Activated B cell treated with CpG ODN at 0.5 μM for 24 hours (primary cell): ENCODE data around the gene SGK1. TPM values are rescaled to one million over a fixed set of nuclear protein-coding genes. Genes with fewer than 3 reads are reported as not detected.
A peak's percentile ranks its signal among the peaks of the same experiment; 100 is the strongest.
"Not testable (repeated sequence)": the region's sequence is repeated elsewhere in the genome, so short reads cannot be mapped to it uniquely, and the experiment has no call there.

Source experiments
- ATAC-seq: fragments of 200-7000 bp; cut with Tn5 transposase; one replicate; pipeline ENCODE4 v1.10.0; 2021; ENCODE audit warnings: low read depth, mild to moderate bottlenecking, moderate library complexity
- CTCF ChIA-PET: fragments of 350-600 bp; sonication (Branson Sonifier 250); formaldehyde crosslinking; loops from one replicate; lab custom pipeline; 2021; ENCODE audit warnings: antibody characterized with exemption; lab: Charles Lee
- POLR2A ChIA-PET: fragments of 350-600 bp; sonication (Branson Sonifier 250); formaldehyde crosslinking; loops from one replicate; lab custom pipeline; 2021; ENCODE audit warnings: antibody characterized with exemption; lab: Charles Lee
- DNase-seq: peaks from one replicate; pipeline ENCODE4 v3.0.0; 2022
- H3K27ac Mint-ChIP-seq: one replicate; pipeline ENCODE4 v1.8.0; 2020; ENCODE audit warnings: mixed read lengths
- H3K27me3 Mint-ChIP-seq: one replicate; pipeline ENCODE4 v1.8.0; 2021; ENCODE audit warnings: mixed read lengths
- H3K36me3 Mint-ChIP-seq: one replicate; pipeline ENCODE4 v1.8.0; 2021; ENCODE audit warnings: low read depth, mixed read lengths
- H3K4me1 Mint-ChIP-seq: one replicate; pipeline ENCODE4 v1.8.0; 2021; ENCODE audit warnings: mixed read lengths
- H3K4me3 Mint-ChIP-seq: one replicate; pipeline ENCODE4 v1.8.0; 2020; ENCODE audit warnings: mild to moderate bottlenecking, mixed read lengths
- H3K9me3 Mint-ChIP-seq: one replicate; pipeline ENCODE4 v1.8.0; 2020; ENCODE audit warnings: mixed read lengths
- intact Hi-C: fragments of 100-400 bp; cut with micrococcal nuclease; formaldehyde crosslinking; loops from one replicate; pipeline ENCODE4 v1.15.1; 2024
- total RNA-seq: library from RNA; stranded (reverse); gene quantifications from 2 replicates; pipeline ENCODE4 v1.2.3, GENCODE V29; 2022
- TF ChIP-seq, protein P1 (sequence below): fragments of 200-600 bp; IDR thresholded peaks from one replicate; pipeline ENCODE4 v1.8.0; 2022; ENCODE audit warnings: antibody characterized with exemption, mild to moderate bottlenecking

SGK1 gene
- total RNA-seq, 1 donor from 2014 or later: 36.2 TPM

- no peak for DNase-seq
- Mint-ChIP-seq H3K27ac (peak overlapping the region; percentile 54), H3K27me3 (no peaks in the 10 kb centered on the region), H3K9me3 (peaks cover 3% of the 10 kb centered on the region), H3K4me1 (peaks cover 22% of the 10 kb centered on the region), H3K36me3 (no peaks in the 10 kb centered on the region), H3K4me3 (peak overlapping the region; percentile 1)
- intact Hi-C loops: loop anchor here (1.0 to 2.0 kb wide), 6 partner anchors 41 to 149 kb away; no protein-coding TSS in a partner anchor
- TF ChIP-seq, protein P1, sequence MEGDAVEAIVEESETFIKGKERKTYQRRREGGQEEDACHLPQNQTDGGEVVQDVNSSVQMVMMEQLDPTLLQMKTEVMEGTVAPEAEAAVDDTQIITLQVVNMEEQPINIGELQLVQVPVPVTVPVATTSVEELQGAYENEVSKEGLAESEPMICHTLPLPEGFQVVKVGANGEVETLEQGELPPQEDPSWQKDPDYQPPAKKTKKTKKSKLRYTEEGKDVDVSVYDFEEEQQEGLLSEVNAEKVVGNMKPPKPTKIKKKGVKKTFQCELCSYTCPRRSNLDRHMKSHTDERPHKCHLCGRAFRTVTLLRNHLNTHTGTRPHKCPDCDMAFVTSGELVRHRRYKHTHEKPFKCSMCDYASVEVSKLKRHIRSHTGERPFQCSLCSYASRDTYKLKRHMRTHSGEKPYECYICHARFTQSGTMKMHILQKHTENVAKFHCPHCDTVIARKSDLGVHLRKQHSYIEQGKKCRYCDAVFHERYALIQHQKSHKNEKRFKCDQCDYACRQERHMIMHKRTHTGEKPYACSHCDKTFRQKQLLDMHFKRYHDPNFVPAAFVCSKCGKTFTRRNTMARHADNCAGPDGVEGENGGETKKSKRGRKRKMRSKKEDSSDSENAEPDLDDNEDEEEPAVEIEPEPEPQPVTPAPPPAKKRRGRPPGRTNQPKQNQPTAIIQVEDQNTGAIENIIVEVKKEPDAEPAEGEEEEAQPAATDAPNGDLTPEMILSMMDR: no peak
- ATAC-seq: peak; percentile 47
- CTCF ChIA-PET: interaction anchor here (0.7 to 1.6 kb wide), 3 partner anchors 38 to 350 kb away, joined by 3 to 5 read pairs (median 4); no protein-coding TSS in a partner anchor
- POLR2A ChIA-PET: interaction anchor here (0.6 to 1.5 kb wide), 5 partner anchors 20 to 110 kb away, joined by 3 to 9 read pairs (median 5); no protein-coding TSS in a partner anchor
Observed at GRCh38 chr6:134287859-134288537, 29.9 kb downstream of the SGK1 start.

DNA sequence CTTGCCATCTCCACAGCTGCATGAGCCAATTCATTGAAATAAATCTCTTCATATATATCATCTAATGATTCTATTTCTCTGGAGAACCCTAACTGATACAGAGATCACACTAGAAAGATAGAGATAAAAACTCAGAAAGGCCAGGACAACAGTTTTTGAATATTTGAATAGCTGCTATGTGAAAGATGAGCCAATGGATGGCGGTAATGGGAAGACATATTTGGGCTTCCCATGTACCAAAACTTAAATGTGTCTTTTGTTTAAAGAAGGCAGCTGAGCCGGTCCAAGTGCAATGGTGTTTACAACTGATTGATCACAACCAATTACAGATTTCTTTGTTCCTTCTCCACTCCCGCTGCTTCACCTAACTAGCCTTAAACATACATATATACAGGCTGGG lies 35.1 kb downstream of the SGK1 start:
- no peak for ATAC-seq
- Mint-ChIP-seq H3K4me3 (no peak overlapping the region), H3K36me3 (no peaks in the 10 kb centered on the region), H3K27ac (no peak overlapping the region), H3K4me1 (peaks cover 7% of the 10 kb centered on the region), H3K27me3 (no peaks in the 10 kb centered on the region), H3K9me3 (no peaks in the 10 kb centered on the region)
- DNase-seq: no peak
- TF ChIP-seq, protein P1: no peak
- intact Hi-C loops: no loop called here
- CTCF ChIA-PET: interaction anchor here (0.8 kb wide), 1 partner anchor 13 kb away, joined by 3 read pairs; no protein-coding TSS in a partner anchor
- POLR2A ChIA-PET: no interaction called here

DNA sequence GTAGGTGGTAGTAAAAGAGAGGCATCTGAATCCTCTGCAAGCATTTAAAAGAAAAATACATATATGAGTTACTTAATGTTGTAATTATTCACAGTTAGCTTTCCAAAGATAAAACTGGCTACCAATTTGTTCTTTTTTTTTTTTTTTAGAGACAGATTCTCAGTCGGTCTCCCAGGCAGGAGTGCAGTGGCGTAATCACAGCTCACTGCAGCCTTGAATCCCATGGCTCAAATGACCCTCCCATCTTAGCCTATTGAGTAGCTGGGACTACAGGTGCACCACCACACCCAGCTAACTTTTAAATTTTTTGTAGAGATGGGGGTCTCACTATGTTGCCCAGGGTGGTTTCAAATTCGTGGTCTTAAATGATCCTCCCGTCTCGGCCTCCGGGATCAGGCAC lies 36.5 kb downstream of the SGK1 start:
- peaks cover 4% of the 10 kb centered on the region for H3K4me1 Mint-ChIP-seq
- TF ChIP-seq, protein P1: no peak
- H3K36me3 Mint-ChIP-seq: no peaks in the 10 kb centered on the region
- no peaks in the 10 kb centered on the region for H3K9me3 Mint-ChIP-seq
- DNase-seq (no peak), ATAC-seq (no peak)
- no peaks in the 10 kb centered on the region for H3K27me3 Mint-ChIP-seq
- no peak overlapping the region for H3K27ac Mint-ChIP-seq
- intact Hi-C loops: no loop called here
- CTCF ChIA-PET: no interaction called here
- POLR2A ChIA-PET: no interaction called here
- no peak overlapping the region for H3K4me3 Mint-ChIP-seq

DNA sequence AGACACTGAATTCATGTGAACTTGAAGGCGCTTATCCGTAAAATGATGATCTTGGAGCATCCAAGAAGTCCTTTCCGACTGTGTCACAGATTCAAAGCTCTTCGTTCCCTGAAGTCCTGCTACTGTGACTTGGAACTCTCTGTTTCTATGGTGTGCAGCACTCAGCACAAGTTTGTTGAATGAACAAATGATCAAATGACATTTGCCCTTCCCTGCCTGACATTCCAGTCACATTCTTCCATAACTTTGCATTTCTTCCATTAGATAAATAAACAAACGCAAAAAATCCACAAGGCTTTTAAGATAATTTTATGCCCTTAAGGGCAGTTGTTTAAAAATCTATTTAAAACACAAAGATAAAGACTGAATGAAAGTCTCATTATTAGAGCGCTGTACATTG lies 39.9 kb downstream of the SGK1 start:
- H3K9me3 Mint-ChIP-seq: no peaks in the 10 kb centered on the region
- no peak for ATAC-seq
- H3K4me1 Mint-ChIP-seq: no peaks in the 10 kb centered on the region
- intact Hi-C loops: no loop called here
- no peak for DNase-seq
- H3K27ac Mint-ChIP-seq: no peak overlapping the region
- no peaks in the 10 kb centered on the region for H3K27me3 Mint-ChIP-seq
- TF ChIP-seq, protein P1: no peak
- ChIA-PET CTCF (no interaction called here), POLR2A (no interaction called here)
- H3K4me3 Mint-ChIP-seq: no peak overlapping the region
- H3K36me3 Mint-ChIP-seq: no peaks in the 10 kb centered on the region

DNA sequence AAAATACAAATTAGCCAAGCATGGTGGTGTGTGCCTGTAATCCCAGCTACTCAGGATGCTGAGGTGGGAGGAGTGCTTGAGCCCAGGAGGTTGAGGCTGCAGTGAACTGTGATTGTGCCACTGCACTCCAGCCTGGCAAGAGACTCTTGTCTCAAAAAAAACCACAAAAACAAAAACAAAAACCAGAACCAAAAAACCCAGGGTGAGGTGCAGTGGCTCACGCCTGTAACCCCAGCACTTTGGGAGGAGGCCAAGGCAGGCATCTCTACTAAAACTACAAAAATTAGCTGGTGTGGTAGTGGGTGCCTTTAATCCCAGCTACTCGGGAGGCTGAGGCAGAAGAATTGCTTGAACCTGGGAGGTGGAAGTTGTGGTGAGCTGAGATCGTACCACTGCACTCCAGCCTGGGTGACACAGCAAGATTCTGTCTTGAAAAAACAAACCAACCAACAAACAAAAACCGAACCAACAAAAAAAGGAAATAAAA lies 41.0 kb downstream of the SGK1 start:
- H3K36me3 Mint-ChIP-seq, H3K4me1 Mint-ChIP-seq, H3K27me3 Mint-ChIP-seq, intact Hi-C loops, DNase-seq, H3K27ac Mint-ChIP-seq, H3K4me3 Mint-ChIP-seq, ATAC-seq, H3K9me3 Mint-ChIP-seq: not testable (repeated sequence)
- ChIA-PET CTCF (interaction anchor here (0.7 kb wide), 1 partner anchor 130 kb away, joined by 3 read pairs; no protein-coding TSS in a partner anchor), POLR2A (interaction anchor here (0.6 kb wide), 2 partner anchors 40 to 81 kb away, joined by 3 to 10 read pairs; no protein-coding TSS in a partner anchor)
